Urinary bladder (tissue), 4 donors: ENCODE data around the gene TNN. TPM values are rescaled to one million over a fixed set of nuclear protein-coding genes. Genes with fewer than 3 reads are reported as not detected.
"Not testable (repeated sequence)": the region's sequence is repeated elsewhere in the genome, so short reads cannot be mapped to it uniquely, and the experiment has no call there.

Experiments
- DNase-seq: peaks from one replicate; pipeline ENCODE4 v3.0.0-alpha.2; 2015; ENCODE audit errors: extremely low spot score
- H3K27ac ChIP-seq: one replicate; pipeline ENCODE4 v1.5.1; 2013; ENCODE audit warnings: low read depth, mild to moderate bottlenecking, moderate library complexity
- H3K36me3 ChIP-seq: one replicate; pipeline ENCODE4 v1.6.1; 2013; ENCODE audit warnings: mild to moderate bottlenecking, moderate library complexity; ENCODE audit not compliant: insufficient read depth
- H3K4me1 ChIP-seq: one replicate; pipeline ENCODE4 v1.6.1; 2013; ENCODE audit warnings: mild to moderate bottlenecking, moderate library complexity; ENCODE audit not compliant: insufficient read depth
- H3K4me3 ChIP-seq: one replicate; pipeline ENCODE4 v1.5.1; 2013; ENCODE audit warnings: low read depth, low read length
- WGBS: extraction: QIAGEN DNeasy Blood & Tissue Kit; methylation state at CpG from one replicate; pipeline ENCODE4 v1.1.7; 2013; 5-methylcytosine and 5-hydroxymethylcytosine counted together
- polyA plus RNA-seq: library from polyadenylated mRNA; stranded (reverse); fragments of 200-250 nt; gene quantifications from one replicate; pipeline ENCODE4 v1.2.3, GENCODE V29; 2013
- total RNA-seq: library from RNA; depleted of rRNA; stranded (reverse); fragments of >200 nt; gene quantifications from one replicate; pipeline ENCODE4 v1.2.3, GENCODE V29; 2014
- donor health status: healthy with polysubstance abuse.
- donor health status: healthy.

TNN gene
- total and polyA plus RNA-seq, 2 donors: 0.03 to 2.2 TPM

DNA sequence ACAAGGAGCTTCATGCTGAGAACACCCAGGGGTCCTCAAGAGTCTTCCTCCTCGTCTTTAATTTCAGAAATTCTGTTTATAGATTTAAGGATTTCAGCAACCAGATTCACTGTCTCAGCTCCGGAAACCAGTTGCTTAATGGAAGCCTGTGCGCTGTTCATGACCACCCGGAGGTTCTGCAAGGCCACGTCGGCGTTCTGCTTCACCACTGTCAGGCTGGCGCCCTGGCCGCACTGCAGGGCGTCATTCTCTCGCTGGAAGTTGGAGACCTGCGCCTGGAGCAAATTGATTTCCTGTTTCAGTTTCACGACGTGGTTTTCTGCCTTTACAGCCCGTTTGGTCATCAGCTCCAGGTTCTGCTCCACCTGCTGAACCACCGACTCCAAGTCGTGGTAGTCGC, 23.0 kb upstream of the TNN start:
- 92% methylated on average over 18 of the region's 18 CpGs for WGBS
- H3K4me1 ChIP-seq, DNase-seq, H3K4me3 ChIP-seq, H3K27ac ChIP-seq, H3K36me3 ChIP-seq: not testable (repeated sequence)

DNA sequence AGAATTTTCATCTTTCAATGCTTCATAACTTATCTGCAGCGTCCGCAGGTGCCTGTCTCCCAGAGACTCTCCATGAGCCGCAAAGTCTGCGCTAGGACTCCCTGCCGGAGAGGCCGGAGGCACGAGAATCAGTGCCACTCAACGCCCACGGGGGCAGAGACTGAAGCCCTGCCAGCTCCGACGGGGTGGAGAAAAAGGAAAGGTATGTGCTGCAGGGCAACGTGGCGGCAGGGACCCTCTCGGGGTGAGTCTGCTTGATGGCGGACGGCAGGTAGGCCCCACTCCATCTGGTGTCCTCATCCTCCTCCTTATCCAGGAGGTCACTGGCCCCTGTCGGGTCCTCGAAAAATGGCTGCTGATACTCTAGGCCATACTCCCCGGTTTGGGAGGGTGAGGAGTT, 22.5 kb upstream of the TNN start:
- Histone ChIP-seq H3K4me1 (no peaks in the 10 kb centered on the region), H3K4me3 (no peak overlapping the region), H3K27ac (no peak overlapping the region), H3K36me3 (no peaks in the 10 kb centered on the region)
- 97% methylated on average over 19 of the region's 19 CpGs for WGBS
- DNase-seq: no peak

DNA sequence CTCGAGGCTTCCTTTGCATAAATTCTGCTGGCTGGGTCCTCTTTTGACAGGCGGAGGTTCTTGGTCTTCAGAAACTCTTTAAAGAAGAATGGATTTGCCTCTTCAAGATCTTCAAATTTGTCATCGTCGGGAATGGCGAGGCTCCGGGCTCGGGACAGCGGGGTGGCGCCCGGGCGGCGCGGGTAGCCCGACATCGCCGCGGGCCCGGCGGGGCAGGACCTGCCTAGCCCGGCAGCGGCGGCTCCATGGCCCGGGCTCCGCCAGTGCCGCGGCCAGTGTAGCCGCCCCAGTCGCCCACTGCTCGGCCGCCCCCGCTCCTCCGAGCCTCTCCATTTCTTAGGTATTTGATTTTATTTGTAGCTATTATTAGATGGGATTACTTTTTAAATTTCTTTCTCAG, 22.1 kb upstream of the TNN start:
- no peak for DNase-seq
- no peak overlapping the region for H3K27ac ChIP-seq
- H3K4me3 ChIP-seq: no peak overlapping the region
- H3K4me1 ChIP-seq: no peaks in the 10 kb centered on the region
- no peaks in the 10 kb centered on the region for H3K36me3 ChIP-seq
- WGBS: 97% methylated on average over 32 of the region's 32 CpGs

DNA sequence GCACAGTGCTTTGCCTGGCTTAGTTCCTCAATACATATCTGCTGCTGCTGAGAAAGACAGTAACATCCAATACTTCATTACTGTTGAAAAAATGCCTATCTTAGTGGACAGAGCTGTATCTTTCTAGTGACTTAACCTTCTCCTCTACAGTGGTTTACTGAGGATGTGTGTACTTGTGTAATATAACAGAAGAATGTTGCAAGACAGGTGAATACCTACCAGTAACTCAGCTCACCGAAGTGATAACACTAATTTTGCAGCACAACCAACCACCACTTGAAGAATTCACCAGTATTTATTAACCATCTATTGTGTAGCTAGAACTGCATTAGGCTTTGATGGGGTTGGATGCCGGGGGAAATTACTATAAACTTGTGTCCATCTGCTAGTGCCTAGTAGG, 16.6 kb upstream of the TNN start:
- Histone ChIP-seq H3K4me1 (no peaks in the 10 kb centered on the region), H3K27ac (no peak overlapping the region), H3K4me3 (no peak overlapping the region), H3K36me3 (no peaks in the 10 kb centered on the region)
- no peak for DNase-seq
- 84% methylated on average over 2 of the region's 2 CpGs for WGBS

- 80% methylated on average over 3 of the region's 3 CpGs for WGBS
- Histone ChIP-seq H3K27ac (no peak overlapping the region), H3K4me1 (no peaks in the 10 kb centered on the region), H3K36me3 (no peaks in the 10 kb centered on the region), H3K4me3 (no peak overlapping the region)
- no peak for DNase-seq
Observed at GRCh38 chr1:175054736-175055135, 12.9 kb upstream of the TNN start.

GRCh38 chr1:175062339-175062738, 5.3 kb upstream of the TNN start:
- H3K4me3 ChIP-seq: no peak overlapping the region
- DNase-seq: no peak
- no peaks in the 10 kb centered on the region for H3K4me1 ChIP-seq
- H3K27ac ChIP-seq: no peak overlapping the region
- WGBS: 34% methylated on average over 1 of the region's 1 CpG
- H3K36me3 ChIP-seq: no peaks in the 10 kb centered on the region

DNA sequence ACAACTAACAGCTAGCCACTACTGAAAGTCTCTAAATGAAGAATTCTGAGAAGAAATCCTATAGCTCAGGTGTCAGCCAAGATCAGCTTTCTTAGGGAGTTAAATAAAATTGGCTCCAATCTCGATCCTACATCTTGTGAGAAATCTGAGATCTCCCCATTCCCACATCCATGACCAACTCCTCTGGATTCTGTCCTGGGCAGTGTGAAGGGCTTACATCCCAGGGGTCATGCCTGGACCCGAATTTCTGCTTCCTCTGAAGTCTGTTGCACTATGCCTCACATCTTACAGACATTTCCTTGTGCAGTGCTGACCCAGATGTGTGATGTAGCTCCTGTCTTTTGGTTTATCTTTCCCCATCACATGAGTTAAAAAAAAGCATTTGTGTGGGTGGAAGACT, 4.8 kb upstream of the TNN start:
- 55% methylated on average over 2 of the region's 2 CpGs for WGBS
- Histone ChIP-seq H3K36me3 (no peaks in the 10 kb centered on the region), H3K4me1 (no peaks in the 10 kb centered on the region), H3K4me3 (no peak overlapping the region), H3K27ac (no peak overlapping the region)
- DNase-seq: no peak

DNA sequence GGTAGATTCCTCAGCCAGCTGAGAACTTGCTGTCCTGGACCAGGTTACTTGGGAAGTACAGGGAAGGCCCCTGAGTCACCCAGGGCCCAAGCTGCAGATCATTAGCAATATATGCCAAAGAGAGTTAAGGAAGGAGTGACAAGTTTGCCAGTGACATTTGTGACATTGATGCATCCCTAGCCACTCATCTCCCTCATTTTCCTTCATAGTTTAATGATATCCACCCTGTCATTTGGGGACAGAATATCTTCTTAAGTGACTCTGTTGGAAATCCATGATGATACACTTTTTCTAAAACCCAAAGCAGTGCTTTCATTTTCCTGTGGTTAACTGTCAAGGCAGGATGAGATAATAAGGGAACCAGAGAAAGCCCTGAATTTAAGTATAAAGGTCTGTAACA, 3.2 kb downstream of the TNN start:
- Histone ChIP-seq H3K4me1 (no peaks in the 10 kb centered on the region), H3K36me3 (no peaks in the 10 kb centered on the region), H3K4me3 (no peak overlapping the region), H3K27ac (no peak overlapping the region)
- no peak for DNase-seq

DNA sequence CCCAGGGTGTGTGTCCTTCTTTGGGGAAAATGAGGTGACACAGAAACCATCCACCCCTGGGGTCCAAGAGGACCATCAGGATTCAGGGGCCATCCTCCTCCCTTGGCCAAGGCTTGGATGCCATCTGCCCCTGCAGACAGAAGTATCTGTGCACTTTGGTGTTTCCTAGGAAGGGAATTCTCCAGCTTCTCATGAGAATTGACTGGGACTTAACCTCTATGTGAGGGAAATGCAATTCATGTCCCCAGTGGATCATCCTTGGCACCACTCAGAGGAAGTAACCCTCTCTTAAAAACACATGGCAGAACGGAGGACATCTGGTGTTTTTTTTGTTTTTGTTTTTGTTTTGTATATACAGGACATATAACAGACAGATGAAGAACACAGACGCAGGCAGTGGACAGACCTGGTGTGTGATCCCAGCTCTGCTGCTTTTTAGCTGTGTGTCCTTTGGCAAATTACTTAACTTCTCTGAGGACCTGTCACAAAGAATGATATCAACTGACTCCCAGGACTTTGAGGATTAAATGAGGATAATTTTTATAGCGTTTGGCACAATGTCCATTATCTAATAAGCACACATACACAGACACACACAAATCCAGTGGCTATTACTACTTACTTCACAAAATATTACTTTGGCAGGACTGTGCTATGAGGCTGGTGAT, 3.8 kb downstream of the TNN start:
- no peak for DNase-seq
- Histone ChIP-seq H3K27ac (no peak overlapping the region), H3K4me3 (no peak overlapping the region), H3K36me3 (no peaks in the 10 kb centered on the region), H3K4me1 (no peaks in the 10 kb centered on the region)
- WGBS: 63% methylated on average over 3 of the region's 3 CpGs

DNA sequence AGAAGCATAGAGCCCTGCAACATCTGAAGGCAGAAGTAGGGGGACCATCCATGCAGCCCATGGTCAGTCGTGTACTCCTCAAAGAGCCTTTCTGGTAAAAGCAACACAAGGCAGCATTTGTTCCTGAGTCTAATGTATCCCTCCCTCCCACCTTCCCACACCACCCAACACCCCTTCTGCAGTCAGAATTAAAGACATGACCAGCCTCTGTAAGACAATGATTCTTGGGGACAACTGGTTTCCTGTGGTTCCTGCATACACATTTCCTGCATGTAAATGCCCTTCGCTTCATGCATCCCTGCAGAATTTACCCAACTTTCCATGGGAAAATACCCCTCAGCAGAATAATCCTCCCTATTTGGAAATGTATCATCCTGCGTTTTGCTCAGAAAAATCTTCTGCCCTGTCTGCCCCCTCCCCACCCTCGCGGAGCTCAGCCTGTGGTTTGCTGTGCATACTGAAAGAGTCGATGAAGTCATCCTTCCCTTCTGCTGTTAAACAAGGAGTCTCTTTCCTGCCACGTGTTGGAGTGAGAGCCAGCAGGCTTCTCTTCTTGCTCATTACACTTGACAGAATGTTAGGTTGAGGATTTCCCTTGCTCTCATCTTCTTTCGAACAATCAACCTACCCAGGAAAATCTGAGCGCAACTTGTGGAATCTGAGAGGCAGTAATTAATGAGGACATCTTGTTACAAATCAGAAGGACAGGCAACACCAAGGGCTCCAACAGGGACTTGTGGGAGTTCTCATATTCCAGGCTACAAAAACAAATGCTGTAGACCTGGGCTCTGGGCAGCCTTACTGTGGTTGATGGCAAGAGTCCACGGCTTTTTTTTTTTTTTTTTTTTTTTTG, 4.7 kb downstream of the TNN start:
- DNase-seq: peak; percentile 74
- Histone ChIP-seq H3K4me1 (no peaks in the 10 kb centered on the region), H3K36me3 (no peaks in the 10 kb centered on the region), H3K4me3 (no peak overlapping the region), H3K27ac (no peak overlapping the region)
- 14% methylated on average over 10 of the region's 10 CpGs for WGBS

DNA sequence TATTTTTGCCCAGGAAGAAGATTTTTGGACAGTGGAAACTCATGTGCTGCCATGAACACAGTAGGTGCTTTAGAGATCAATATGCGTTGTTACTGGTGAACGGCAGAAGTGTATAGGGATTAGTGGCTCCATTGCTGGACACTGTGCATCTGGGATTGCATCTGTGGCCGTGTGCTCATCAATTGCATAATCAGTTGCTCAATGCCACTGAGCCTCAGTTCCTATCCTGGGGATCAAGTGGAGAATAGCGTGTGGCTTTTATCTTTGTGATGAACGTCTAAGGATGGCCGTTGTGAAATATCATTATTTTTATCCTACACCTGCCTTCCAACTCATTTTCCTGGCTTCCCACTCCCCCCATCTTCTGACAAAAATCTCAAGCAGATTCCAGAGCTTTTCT, 5.4 kb downstream of the TNN start:
- Histone ChIP-seq H3K36me3 (no peaks in the 10 kb centered on the region), H3K4me1 (no peaks in the 10 kb centered on the region), H3K27ac (no peak overlapping the region), H3K4me3 (no peak overlapping the region)
- 39% methylated on average over 6 of the region's 6 CpGs for WGBS
- no peak for DNase-seq

GRCh38 chr1:175073633-175074032, 6.0 kb downstream of the TNN start:
- 52% methylated on average over 5 of the region's 5 CpGs for WGBS
- no peaks in the 10 kb centered on the region for H3K4me1 ChIP-seq
- no peak for DNase-seq
- H3K36me3 ChIP-seq: no peaks in the 10 kb centered on the region
- no peak overlapping the region for H3K4me3 ChIP-seq
- no peak overlapping the region for H3K27ac ChIP-seq

GRCh38 chr1:175075572-175076568, 8.2 kb downstream of the TNN start:
- Histone ChIP-seq H3K27ac (no peak overlapping the region), H3K4me3 (no peak overlapping the region), H3K4me1 (no peaks in the 10 kb centered on the region), H3K36me3 (no peaks in the 10 kb centered on the region)
- 67% methylated on average over 14 of the region's 14 CpGs for whole genome bisulfite sequencing
- no peak for DNase-seq
